Vagina (tissue), 2 donors: ENCODE data around the gene TET2.

Experiments
- POLR2AphosphoS5 ChIP-seq, 2 donors: sonication (generic); formaldehyde crosslinking; IDR thresholded peaks; one replicate each; pipeline ENCODE4 v1.9.0; 2017; ENCODE audit warnings: antibody characterized with exemption in 2 of 2, mild to moderate bottlenecking in 2 of 2, low read depth in 1 of 2; ENCODE audit not compliant: insufficient read depth in 1 of 2
- TF ChIP-seq, protein P1 (sequence below), 3 experiments: fragments of 450-650 bp in 2 of 3; fragments of 200-600 bp in 1 of 3; sonication (generic) in 1 of 3; IDR thresholded peaks; one replicate each; pipeline ENCODE4 v1.5.1; 2017 to 2019; ENCODE audit warnings: antibody characterized with exemption in 3 of 3, mild to moderate bottlenecking in 2 of 3, moderate library complexity in 2 of 3

DNA sequence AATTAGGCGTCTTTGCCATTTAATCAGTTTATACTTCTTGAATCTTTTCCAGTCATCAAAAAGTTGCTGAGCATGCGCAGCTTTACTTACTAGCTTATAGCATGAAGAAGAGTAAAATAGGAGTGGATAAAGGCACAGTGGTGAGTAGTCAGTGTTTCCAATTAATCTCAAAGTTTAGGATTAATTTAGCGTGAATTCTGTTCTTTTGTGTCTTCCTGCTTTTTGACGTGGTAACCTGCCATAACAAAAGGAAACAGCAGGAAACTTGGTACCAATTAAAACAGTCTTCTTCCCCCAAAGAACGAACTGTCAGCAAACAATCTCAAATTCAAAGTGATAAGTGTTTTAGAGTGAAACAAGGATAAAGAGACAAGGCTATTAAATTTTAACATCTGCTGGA, 61.9 kb downstream of the TET2 start:
- TF ChIP-seq, protein P1, sequence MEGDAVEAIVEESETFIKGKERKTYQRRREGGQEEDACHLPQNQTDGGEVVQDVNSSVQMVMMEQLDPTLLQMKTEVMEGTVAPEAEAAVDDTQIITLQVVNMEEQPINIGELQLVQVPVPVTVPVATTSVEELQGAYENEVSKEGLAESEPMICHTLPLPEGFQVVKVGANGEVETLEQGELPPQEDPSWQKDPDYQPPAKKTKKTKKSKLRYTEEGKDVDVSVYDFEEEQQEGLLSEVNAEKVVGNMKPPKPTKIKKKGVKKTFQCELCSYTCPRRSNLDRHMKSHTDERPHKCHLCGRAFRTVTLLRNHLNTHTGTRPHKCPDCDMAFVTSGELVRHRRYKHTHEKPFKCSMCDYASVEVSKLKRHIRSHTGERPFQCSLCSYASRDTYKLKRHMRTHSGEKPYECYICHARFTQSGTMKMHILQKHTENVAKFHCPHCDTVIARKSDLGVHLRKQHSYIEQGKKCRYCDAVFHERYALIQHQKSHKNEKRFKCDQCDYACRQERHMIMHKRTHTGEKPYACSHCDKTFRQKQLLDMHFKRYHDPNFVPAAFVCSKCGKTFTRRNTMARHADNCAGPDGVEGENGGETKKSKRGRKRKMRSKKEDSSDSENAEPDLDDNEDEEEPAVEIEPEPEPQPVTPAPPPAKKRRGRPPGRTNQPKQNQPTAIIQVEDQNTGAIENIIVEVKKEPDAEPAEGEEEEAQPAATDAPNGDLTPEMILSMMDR (IDR thresholded peaks at IDR 0.05): no peak
- TF ChIP-seq POLR2AphosphoS5 (IDR thresholded peaks at IDR 0.05; ENCODE audit: insufficient read depth in 1 of 2, low read depth in 1 of 2): no peak
